Neutrophil (primary cell): ENCODE measurements around the gene TBX20.
"Not testable (repeated sequence)": the region's sequence is repeated elsewhere in the genome, so short reads cannot be mapped to it uniquely, and the experiment has no call there.

Source experiments
- H3K27ac ChIP-seq: fragments of 200-600 bp; sonication (generic); 2 replicates; pipeline ENCODE4 v1.5.1; 2016; ENCODE audit warnings: mild to moderate bottlenecking, moderate library complexity
- H3K27me3 ChIP-seq: fragments of 200-600 bp; sonication (generic); 2 replicates; pipeline ENCODE4 v1.6.0; 2016; ENCODE audit warnings: mild to moderate bottlenecking
- H3K36me3 ChIP-seq: fragments of 200-600 bp; sonication (generic); 2 replicates; pipeline ENCODE4 v1.5.1; 2017
- H3K4me1 ChIP-seq, 2 experiments: fragments of 200-600 bp in 1 of 2; sonication (generic) in 1 of 2; 1 replicate in 1 of 2; 2 replicates in 1 of 2; pipeline versions ENCODE4 v1.5.1 to v1.6.1; 2013 to 2016; ENCODE audit warnings: low read depth in 1 of 2, low read length in 1 of 2, mild to moderate bottlenecking in 1 of 2, moderate library complexity in 1 of 2; ENCODE audit not compliant: control insufficient read depth in 1 of 2, insufficient read depth in 1 of 2
- H3K4me3 ChIP-seq, 2 experiments: fragments of 200-600 bp in 1 of 2; sonication (generic) in 1 of 2; 1 replicate in 1 of 2; 2 replicates in 1 of 2; pipeline ENCODE4 v1.5.1; 2013 to 2016; ENCODE audit warnings: low read depth in 1 of 2, low read length in 1 of 2, mild to moderate bottlenecking in 1 of 2, moderate library complexity in 1 of 2
- H3K9me3 ChIP-seq: fragments of 200-600 bp; sonication (generic); 2 replicates; pipeline ENCODE4 v1.5.1; 2016
- CTCF ChIP-seq: fragments of 200-600 bp; sonication (generic); IDR thresholded peaks from 2 replicates; pipeline ENCODE4 v1.5.1; 2016; ENCODE audit warnings: antibody characterized with exemption

Gene TBX20

GRCh38 chr7:35206924-35207323 is 47.0 kb downstream of the TBX20 start:
- not testable (repeated sequence) for H3K9me3 ChIP-seq, H3K27me3 ChIP-seq, H3K4me1 ChIP-seq, H3K36me3 ChIP-seq, H3K27ac ChIP-seq, H3K4me3 ChIP-seq

- not testable (repeated sequence) for H3K36me3 ChIP-seq, H3K4me1 ChIP-seq, H3K27me3 ChIP-seq, H3K9me3 ChIP-seq, H3K27ac ChIP-seq, H3K4me3 ChIP-seq
Observed at GRCh38 chr7:35204850-35205249, 49.0 kb downstream of the TBX20 start.

DNA sequence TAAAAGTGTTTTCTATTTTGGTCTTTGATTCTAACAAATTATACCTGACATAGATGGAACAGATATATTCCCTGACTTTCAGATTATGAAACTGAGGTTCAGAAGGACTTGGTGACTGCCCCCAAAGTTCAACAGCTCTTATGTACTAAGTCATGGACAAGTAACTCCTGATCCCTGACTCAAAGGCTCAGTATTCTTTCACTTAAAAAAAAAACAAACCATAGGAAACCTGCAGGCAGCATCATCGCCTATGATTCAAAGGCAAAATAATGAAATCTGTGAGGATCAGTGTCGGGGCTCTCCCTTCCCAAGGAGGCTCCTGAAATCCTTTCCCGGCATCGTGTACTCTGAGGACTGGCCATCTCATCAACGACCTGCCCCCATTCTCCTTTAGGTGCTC is 49.9 kb downstream of the TBX20 start:
- not testable (repeated sequence) for H3K27ac ChIP-seq, H3K4me3 ChIP-seq, H3K27me3 ChIP-seq, H3K9me3 ChIP-seq, H3K4me1 ChIP-seq, H3K36me3 ChIP-seq

- H3K27me3 ChIP-seq = peaks cover 11% of the 10 kb centered on the region
- H3K4me3 ChIP-seq, H3K4me1 ChIP-seq, H3K27ac ChIP-seq, H3K9me3 ChIP-seq, H3K36me3 ChIP-seq: not testable (repeated sequence)
Observed at GRCh38 chr7:35202353-35202752, 51.5 kb downstream of the TBX20 start.

GRCh38 chr7:35200170-35200569 is 53.7 kb downstream of the TBX20 start:
- H3K9me3 ChIP-seq, H3K36me3 ChIP-seq, H3K27ac ChIP-seq, H3K4me3 ChIP-seq, H3K4me1 ChIP-seq: not testable (repeated sequence)
- H3K27me3 ChIP-seq = peaks cover 23% of the 10 kb centered on the region

- H3K36me3 ChIP-seq, H3K4me1 ChIP-seq, H3K9me3 ChIP-seq, H3K27ac ChIP-seq, H3K4me3 ChIP-seq: not testable (repeated sequence)
- H3K27me3 ChIP-seq = peaks cover 24% of the 10 kb centered on the region
Observed at GRCh38 chr7:35198370-35199140, 55.3 kb downstream of the TBX20 start.

DNA sequence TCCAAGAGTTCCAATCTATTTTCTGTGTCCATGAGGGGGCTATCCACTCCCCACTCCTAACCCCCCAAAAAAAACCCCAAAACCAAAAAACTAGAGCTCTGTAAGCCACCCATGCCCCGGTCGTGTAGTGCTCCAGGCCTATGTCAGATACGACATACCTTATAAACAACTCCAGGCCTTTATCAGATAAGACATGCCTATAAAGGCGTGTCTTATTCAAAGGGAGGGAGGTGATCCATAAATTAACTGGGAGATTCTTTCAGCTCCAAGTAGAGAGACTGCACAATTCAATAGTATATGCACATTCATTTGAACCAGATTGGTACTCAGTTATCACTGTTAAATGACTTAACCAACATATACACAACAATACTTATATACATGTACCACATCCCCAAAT is 62.3 kb downstream of the TBX20 start:
- H3K36me3 ChIP-seq, H3K9me3 ChIP-seq, H3K27ac ChIP-seq, H3K4me1 ChIP-seq, H3K4me3 ChIP-seq: not testable (repeated sequence)
- H3K27me3 ChIP-seq = peaks cover 30% of the 10 kb centered on the region

- not testable (repeated sequence) for H3K4me3 ChIP-seq, H3K4me1 ChIP-seq, H3K27ac ChIP-seq, H3K36me3 ChIP-seq, H3K9me3 ChIP-seq
- H3K27me3 ChIP-seq = peaks cover 36% of the 10 kb centered on the region
Observed at GRCh38 chr7:35190146-35190773, 63.6 kb downstream of the TBX20 start.

- H3K27ac ChIP-seq, H3K9me3 ChIP-seq, H3K4me3 ChIP-seq, H3K36me3 ChIP-seq, H3K4me1 ChIP-seq: not testable (repeated sequence)
- peaks cover 69% of the 10 kb centered on the region for H3K27me3 ChIP-seq
Observed at GRCh38 chr7:35186751-35187150, 67.1 kb downstream of the TBX20 start.

- peaks cover 71% of the 10 kb centered on the region for H3K27me3 ChIP-seq
- H3K4me3 ChIP-seq = no peak overlapping the region
- no peak for TF ChIP-seq CTCF
- H3K27ac ChIP-seq = no peak overlapping the region
- no peaks in the 10 kb centered on the region for H3K9me3 ChIP-seq
- H3K4me1 ChIP-seq = no peaks in the 10 kb centered on the region
- H3K36me3 ChIP-seq = no peaks in the 10 kb centered on the region
Observed at GRCh38 chr7:35185908-35186731, 67.8 kb downstream of the TBX20 start.

DNA sequence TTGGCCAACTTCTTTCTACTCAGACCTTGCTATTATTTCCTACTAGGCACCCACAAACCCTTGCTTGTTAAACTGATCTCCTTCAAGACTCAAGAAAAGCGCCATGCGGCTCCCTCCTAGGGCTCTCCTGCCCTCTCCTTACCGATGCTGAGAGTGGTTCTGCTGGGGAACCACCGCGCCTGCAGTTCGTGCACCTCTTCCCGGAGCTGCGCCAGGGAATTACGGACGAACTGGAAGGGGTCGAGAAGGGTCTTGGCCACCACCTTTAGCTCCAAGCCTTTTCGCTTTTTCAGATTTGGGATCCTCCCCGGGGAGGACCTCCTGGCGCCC is 68.4 kb downstream of the TBX20 start:
- not testable (repeated sequence) for H3K4me1 ChIP-seq, H3K27ac ChIP-seq, H3K4me3 ChIP-seq

DNA sequence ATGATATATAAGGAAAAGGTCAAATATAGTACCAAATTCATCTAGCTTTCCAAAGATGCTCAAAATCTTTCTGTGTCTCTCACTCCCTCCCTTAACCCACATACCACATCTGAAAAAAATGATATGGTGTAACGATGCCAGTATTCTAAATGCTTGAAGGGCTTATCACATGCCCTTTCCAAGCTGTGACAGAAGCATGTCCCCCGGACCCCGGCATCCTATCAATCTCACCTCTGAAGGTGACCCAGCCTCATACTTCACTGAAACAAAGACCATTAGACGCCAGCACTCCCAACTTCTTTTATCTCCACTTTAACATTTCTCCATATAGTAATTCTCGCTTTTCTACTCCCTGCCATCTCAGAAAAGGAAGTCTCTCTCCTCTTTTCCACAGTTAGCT is 68.9 kb downstream of the TBX20 start:
- not testable (repeated sequence) for H3K36me3 ChIP-seq, H3K27ac ChIP-seq, H3K9me3 ChIP-seq, H3K4me3 ChIP-seq, H3K4me1 ChIP-seq
- peaks cover 71% of the 10 kb centered on the region for H3K27me3 ChIP-seq

More for the DNA sequence above, 68.4 kb downstream of the TBX20 start:
- H3K27me3 ChIP-seq = peaks cover 71% of the 10 kb centered on the region
- not testable (repeated sequence) for H3K9me3 ChIP-seq, H3K36me3 ChIP-seq
